H9 (cell line): ENCODE data around the gene AFF2. TPM values are rescaled to one million over a fixed set of nuclear protein-coding genes. Genes with fewer than 3 reads are reported as not detected.

Source experiments
- DNase-seq: peaks from one replicate; pipeline ENCODE4 v3.0.0-alpha.2; 2017
- H2AFZ ChIP-seq: one replicate; pipeline ENCODE4 v1.6.1; 2013; ENCODE audit warnings: mild to moderate bottlenecking, low read length, control low read depth, moderate library complexity
- H2AK5ac ChIP-seq: 2 replicates; pipeline ENCODE4 v1.6.1; 2013; ENCODE audit warnings: low read length, control low read depth, mixed read lengths; ENCODE audit not compliant: insufficient read length
- H2BK120ac ChIP-seq: one replicate; pipeline ENCODE4 v1.6.1; 2013; ENCODE audit warnings: low read depth, mild to moderate bottlenecking, low read length, control low read depth, inconsistent platforms; ENCODE audit not compliant: poor library complexity, severe bottlenecking
- H2BK12ac ChIP-seq: 2 replicates; pipeline ENCODE4 v1.6.1; 2013; ENCODE audit warnings: low read length, control low read depth, mixed read lengths, low read depth; ENCODE audit not compliant: insufficient read length
- H2BK15ac ChIP-seq: 2 replicates; pipeline ENCODE4 v1.6.1; 2013; ENCODE audit warnings: low read depth, low read length, control low read depth
- H2BK20ac ChIP-seq: one replicate; pipeline ENCODE4 v1.6.1; 2013; ENCODE audit warnings: low read depth, mild to moderate bottlenecking, low read length, control low read depth, inconsistent platforms; ENCODE audit not compliant: poor library complexity, severe bottlenecking
- H2BK5ac ChIP-seq: 2 replicates; pipeline ENCODE4 v1.6.1; 2013; ENCODE audit warnings: low read length, control low read depth, mixed read lengths; ENCODE audit not compliant: insufficient read length
- H3K14ac ChIP-seq: 2 replicates; pipeline ENCODE4 v1.6.1; 2013; ENCODE audit warnings: low read length, control low read depth; ENCODE audit not compliant: insufficient read depth
- H3K18ac ChIP-seq: 2 replicates; pipeline ENCODE4 v1.6.1; 2013; ENCODE audit warnings: low read depth, mild to moderate bottlenecking, mixed read lengths, low read length, control low read depth; ENCODE audit not compliant: insufficient read length
- H3K23ac ChIP-seq: 2 replicates; pipeline ENCODE4 v1.6.1; 2013; ENCODE audit warnings: low read length, control low read depth, mixed read lengths, low read depth; ENCODE audit not compliant: insufficient read length
- H3K23me2 ChIP-seq: 2 replicates; pipeline ENCODE4 v1.6.1; 2013; ENCODE audit warnings: low read depth, mild to moderate bottlenecking, mixed read lengths, low read length, control low read depth; ENCODE audit not compliant: insufficient read length, poor library complexity, severe bottlenecking
- H3K27ac ChIP-seq: 2 replicates; pipeline ENCODE4 v1.5.1; 2013; ENCODE audit warnings: low read length, control low read depth, mixed read lengths, low read depth; ENCODE audit not compliant: insufficient read length
- H3K27me3 ChIP-seq: 2 replicates; pipeline ENCODE4 v1.6.1; 2013; ENCODE audit warnings: low read length, control low read depth, inconsistent platforms; ENCODE audit not compliant: insufficient read depth
- H3K4ac ChIP-seq: 2 replicates; pipeline ENCODE4 v1.6.1; 2013; ENCODE audit warnings: low read depth, mild to moderate bottlenecking, control low read depth, inconsistent platforms, low read length, moderate library complexity
- H3K4me1 ChIP-seq: 2 replicates; pipeline ENCODE4 v1.6.1; 2013; ENCODE audit warnings: low read length, control low read depth, inconsistent platforms; ENCODE audit not compliant: insufficient read depth
- H3K4me2 ChIP-seq: 2 replicates; pipeline ENCODE4 v1.6.1; 2013; ENCODE audit warnings: low read length, control low read depth, mixed read lengths; ENCODE audit not compliant: insufficient read length, insufficient read depth
- H3K56ac ChIP-seq: 2 replicates; pipeline ENCODE4 v1.6.1; 2013; ENCODE audit warnings: low read depth, mild to moderate bottlenecking, mixed read lengths, low read length, control low read depth; ENCODE audit not compliant: insufficient read length
- H3K79me1 ChIP-seq: 2 replicates; pipeline ENCODE4 v1.6.1; 2013; ENCODE audit warnings: low read depth, mild to moderate bottlenecking, moderate library complexity, low read length, control low read depth, inconsistent platforms; ENCODE audit not compliant: insufficient read depth, poor library complexity, severe bottlenecking
- H3K79me2 ChIP-seq: 2 replicates; pipeline ENCODE4 v1.6.1; 2013; ENCODE audit warnings: low read length, control low read depth, inconsistent platforms; ENCODE audit not compliant: insufficient read depth
- H3K9ac ChIP-seq: 2 replicates; pipeline ENCODE4 v1.6.1; 2013; ENCODE audit warnings: low read length, control low read depth, mixed read lengths; ENCODE audit not compliant: insufficient read length; ENCODE audit errors: extremely low read depth
- H3K9me3 ChIP-seq: one replicate; pipeline ENCODE4 v1.6.1; 2013; ENCODE audit warnings: low read depth, low read length, inconsistent platforms; ENCODE audit not compliant: control insufficient read depth
- H3T11ph ChIP-seq: one replicate; pipeline ENCODE4 v1.6.1; 2013; ENCODE audit warnings: mild to moderate bottlenecking, low read length, control low read depth, inconsistent platforms
- H4K20me1 ChIP-seq: one replicate; pipeline ENCODE4 v1.6.1; 2013; ENCODE audit not compliant: control insufficient read depth, insufficient read length, insufficient read depth
- H4K5ac ChIP-seq: 2 replicates; pipeline ENCODE4 v1.6.1; 2013; ENCODE audit warnings: low read depth, mild to moderate bottlenecking, mixed read lengths, low read length, control low read depth; ENCODE audit not compliant: insufficient read length
- H4K8ac ChIP-seq: replicated peaks from 2 replicates; pipeline ENCODE4 v1.6.1; 2013; ENCODE audit warnings: low read length, control low read depth, mixed read lengths, low read depth; ENCODE audit not compliant: insufficient read length
- H4K91ac ChIP-seq: 2 replicates; pipeline ENCODE4 v1.6.1; 2013; ENCODE audit warnings: low read depth, mild to moderate bottlenecking, moderate library complexity, mixed read lengths, low read length, control low read depth; ENCODE audit not compliant: insufficient read length
- H3K27ac Mint-ChIP-seq, 3 experiments: 2 replicates in 2 of 3; 3 replicates in 1 of 3; pipeline ENCODE4 v1.8.0; 2020 to 2021; ENCODE audit warnings: mixed read lengths in 3 of 3, mild to moderate bottlenecking in 1 of 3, moderate library complexity in 1 of 3
- H3K27me3 Mint-ChIP-seq: 2 replicates; pipeline ENCODE4 v1.8.0; 2021; ENCODE audit warnings: low read depth, mild to moderate bottlenecking, moderate library complexity, mixed read lengths
- H3K36me3 Mint-ChIP-seq, 3 experiments: 2 replicates in 2 of 3; 3 replicates in 1 of 3; pipeline ENCODE4 v1.8.0; 2020 to 2021; ENCODE audit warnings: low read depth in 3 of 3, mixed read lengths in 3 of 3; ENCODE audit not compliant: insufficient read depth in 1 of 3
- H3K4me1 Mint-ChIP-seq, 2 experiments: 2 replicates each; pipeline ENCODE4 v1.8.0; 2020; ENCODE audit warnings: mixed read lengths in 2 of 2
- H3K4me3 Mint-ChIP-seq, 2 experiments: 2 replicates in 1 of 2; 3 replicates in 1 of 2; pipeline ENCODE4 v1.8.0; 2020 to 2021; ENCODE audit warnings: mild to moderate bottlenecking in 2 of 2, mixed read lengths in 2 of 2, moderate library complexity in 1 of 2
- H3K9me3 Mint-ChIP-seq, 2 experiments: 2 replicates in 1 of 2; 3 replicates in 1 of 2; pipeline ENCODE4 v1.8.0; 2020; ENCODE audit warnings: mild to moderate bottlenecking in 2 of 2, mixed read lengths in 2 of 2, moderate library complexity in 1 of 2
- WGBS: extraction: QIAGEN DNeasy Blood & Tissue Kit; methylation state at CpG from one replicate; pipeline ENCODE4 v1.1.7; 2013; ENCODE audit warnings: missing lambda C conversion rate, low lambda C conversion rate, mixed read lengths; ENCODE audit not compliant: insufficient read length; ENCODE audit errors: extremely low coverage; 5-methylcytosine and 5-hydroxymethylcytosine counted together
- total RNA-seq: library from RNA; stranded (reverse); gene quantifications from 2 replicates; pipeline ENCODE4 v1.2.1, GENCODE V29; 2021
- TF ChIP-seq, protein P1 (sequence below): fragments of 200-600 bp; sonication (generic); conservative IDR thresholded peaks from 3 replicates; pipeline ENCODE4 v1.8.0; 2021; ENCODE audit warnings: antibody characterized with exemption, mild to moderate bottlenecking

The AFF2 gene
- total RNA-seq, 1 experiment from 2014 or later, result 14.6 TPM

DNA sequence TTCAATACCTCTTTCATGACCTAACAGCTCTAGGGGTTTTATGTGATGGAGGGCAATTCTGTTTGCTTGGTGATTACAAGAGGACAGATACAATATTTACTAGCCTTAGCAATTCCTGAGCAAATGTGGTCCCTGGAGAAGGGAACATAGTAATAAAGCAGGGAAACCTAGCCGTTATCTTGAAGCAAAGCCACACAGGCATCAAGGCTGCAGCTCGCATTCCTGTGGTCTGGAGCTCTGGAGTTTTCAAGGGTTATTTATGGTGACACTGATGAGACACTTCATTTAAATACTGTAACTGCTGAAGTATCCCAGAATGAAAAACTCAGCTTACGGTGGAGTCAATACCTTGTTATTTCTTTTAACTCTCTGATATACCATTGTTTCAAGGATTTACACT, 66.8 kb downstream of the AFF2 start:
- no peak overlapping the region for H3K27ac Mint-ChIP-seq
- peaks cover 49 to 54% of the 10 kb centered on the region in 2 experiments for H3K9me3 Mint-ChIP-seq
- Histone ChIP-seq H3K9ac (no peak overlapping the region), H4K20me1 (no peaks in the 10 kb centered on the region), H4K91ac (no peak overlapping the region), H3K27ac (no peak overlapping the region), H3K79me2 (no peaks in the 10 kb centered on the region), H3K9me3 (peaks cover 38% of the 10 kb centered on the region), H3K4ac (no peak overlapping the region), H2BK12ac (no peak overlapping the region), H3K18ac (no peak overlapping the region), H2BK120ac (no peak overlapping the region), H3K23ac (no peak overlapping the region), H3K4me2 (no peak overlapping the region), H2BK5ac (no peak overlapping the region), H3T11ph (no peak overlapping the region), H2BK20ac (no peak overlapping the region), H3K4me1 (peaks cover 3% of the 10 kb centered on the region; the same call in 1 of the 2 replicates), H3K27me3 (no peaks in the 10 kb centered on the region), H3K79me1 (no peaks in the 10 kb centered on the region), H2AK5ac (no peak overlapping the region), H3K23me2 (no peaks in the 10 kb centered on the region), H4K5ac (no peak overlapping the region), H2BK15ac (no peak overlapping the region), H4K8ac (no peak overlapping the region), H3K14ac (no peak overlapping the region), H2AFZ (no peak overlapping the region), H3K56ac (no peak overlapping the region)
- no CpG with 5 or more reads among the region's 3 CpGs for WGBS
- H3K4me1 Mint-ChIP-seq, result peaks cover 26 to 28% of the 10 kb centered on the region in 2 experiments
- DNase-seq, result no peak
- TF ChIP-seq, protein P1, sequence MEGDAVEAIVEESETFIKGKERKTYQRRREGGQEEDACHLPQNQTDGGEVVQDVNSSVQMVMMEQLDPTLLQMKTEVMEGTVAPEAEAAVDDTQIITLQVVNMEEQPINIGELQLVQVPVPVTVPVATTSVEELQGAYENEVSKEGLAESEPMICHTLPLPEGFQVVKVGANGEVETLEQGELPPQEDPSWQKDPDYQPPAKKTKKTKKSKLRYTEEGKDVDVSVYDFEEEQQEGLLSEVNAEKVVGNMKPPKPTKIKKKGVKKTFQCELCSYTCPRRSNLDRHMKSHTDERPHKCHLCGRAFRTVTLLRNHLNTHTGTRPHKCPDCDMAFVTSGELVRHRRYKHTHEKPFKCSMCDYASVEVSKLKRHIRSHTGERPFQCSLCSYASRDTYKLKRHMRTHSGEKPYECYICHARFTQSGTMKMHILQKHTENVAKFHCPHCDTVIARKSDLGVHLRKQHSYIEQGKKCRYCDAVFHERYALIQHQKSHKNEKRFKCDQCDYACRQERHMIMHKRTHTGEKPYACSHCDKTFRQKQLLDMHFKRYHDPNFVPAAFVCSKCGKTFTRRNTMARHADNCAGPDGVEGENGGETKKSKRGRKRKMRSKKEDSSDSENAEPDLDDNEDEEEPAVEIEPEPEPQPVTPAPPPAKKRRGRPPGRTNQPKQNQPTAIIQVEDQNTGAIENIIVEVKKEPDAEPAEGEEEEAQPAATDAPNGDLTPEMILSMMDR, result no peak
- H3K27me3 Mint-ChIP-seq, result no peaks in the 10 kb centered on the region
- no peaks in the 10 kb centered on the region; a peak in 1 of 7 replicates for H3K36me3 Mint-ChIP-seq
- H3K4me3 Mint-ChIP-seq, result no peak overlapping the region
